ENCODE results near the gene TBC1D2B. TPM values are rescaled to one million over a fixed set of nuclear protein-coding genes. Genes with fewer than 3 reads are reported as not detected.

The TBC1D2B gene
- total and polyA plus RNA-seq, 2 donors from 2014 or later: 8.5 to 41.6 TPM

DNA sequence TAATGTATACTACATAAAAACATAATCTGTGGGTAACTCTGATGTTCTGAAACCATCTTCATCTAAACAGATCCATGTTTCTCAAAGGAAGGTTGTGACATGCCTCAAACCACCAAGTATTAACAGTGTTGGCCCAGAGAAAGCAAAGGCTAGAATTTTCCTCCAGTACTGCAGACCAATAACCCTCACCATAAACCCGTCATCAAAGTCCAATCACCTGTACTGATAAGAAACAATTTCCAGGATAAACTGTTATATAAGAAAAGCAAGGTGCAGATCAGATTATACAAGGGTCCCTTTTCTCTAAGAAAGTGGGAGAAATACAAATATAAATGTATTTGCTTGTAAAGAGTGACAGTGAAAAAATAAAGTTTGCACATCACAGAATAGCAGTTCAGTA lies 32.3 kb downstream of the TBC1D2B start:
- TF ChIP-seq, protein P1, sequence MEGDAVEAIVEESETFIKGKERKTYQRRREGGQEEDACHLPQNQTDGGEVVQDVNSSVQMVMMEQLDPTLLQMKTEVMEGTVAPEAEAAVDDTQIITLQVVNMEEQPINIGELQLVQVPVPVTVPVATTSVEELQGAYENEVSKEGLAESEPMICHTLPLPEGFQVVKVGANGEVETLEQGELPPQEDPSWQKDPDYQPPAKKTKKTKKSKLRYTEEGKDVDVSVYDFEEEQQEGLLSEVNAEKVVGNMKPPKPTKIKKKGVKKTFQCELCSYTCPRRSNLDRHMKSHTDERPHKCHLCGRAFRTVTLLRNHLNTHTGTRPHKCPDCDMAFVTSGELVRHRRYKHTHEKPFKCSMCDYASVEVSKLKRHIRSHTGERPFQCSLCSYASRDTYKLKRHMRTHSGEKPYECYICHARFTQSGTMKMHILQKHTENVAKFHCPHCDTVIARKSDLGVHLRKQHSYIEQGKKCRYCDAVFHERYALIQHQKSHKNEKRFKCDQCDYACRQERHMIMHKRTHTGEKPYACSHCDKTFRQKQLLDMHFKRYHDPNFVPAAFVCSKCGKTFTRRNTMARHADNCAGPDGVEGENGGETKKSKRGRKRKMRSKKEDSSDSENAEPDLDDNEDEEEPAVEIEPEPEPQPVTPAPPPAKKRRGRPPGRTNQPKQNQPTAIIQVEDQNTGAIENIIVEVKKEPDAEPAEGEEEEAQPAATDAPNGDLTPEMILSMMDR (IDR thresholded peaks at IDR 0.05; ENCODE audit: borderline replicate concordance, extremely low read depth, insufficient read depth): no peak
- no peaks in the 10 kb centered on the region for H3K27me3 ChIP-seq (ENCODE audit: control insufficient read depth, insufficient read depth, low read length)
- H3K9ac ChIP-seq (ENCODE audit: low read length in 3 of 3): no peak overlapping the region
- intact Hi-C loops (cut with DNase I): no loop called here
- no peaks in the 10 kb centered on the region for H3K9me3 ChIP-seq (ENCODE audit: control insufficient read depth in 2 of 3, insufficient read depth in 1 of 3, low read length in 3 of 3)
- no peak for DNase-seq
- H3K27ac ChIP-seq (ENCODE audit: low read depth in 2 of 2, low read length in 2 of 2): no peak overlapping the region
- H3K4me1 ChIP-seq (ENCODE audit: control insufficient read depth in 2 of 3, insufficient read depth in 2 of 3, low read depth in 1 of 3, low read length in 3 of 3): peaks cover 8 to 23% (median 12%) of the 10 kb centered on the region in 3 donors
- H3K4me3 ChIP-seq (ENCODE audit: low read length in 3 of 3): no peak overlapping the region
- peaks cover 0 to 4% (median 4%) of the 10 kb centered on the region in 3 donors for H3K36me3 ChIP-seq (ENCODE audit: control insufficient read depth in 2 of 3, insufficient read depth in 3 of 3, low read length in 3 of 3)
- FAIRE-seq: no peak

DNA sequence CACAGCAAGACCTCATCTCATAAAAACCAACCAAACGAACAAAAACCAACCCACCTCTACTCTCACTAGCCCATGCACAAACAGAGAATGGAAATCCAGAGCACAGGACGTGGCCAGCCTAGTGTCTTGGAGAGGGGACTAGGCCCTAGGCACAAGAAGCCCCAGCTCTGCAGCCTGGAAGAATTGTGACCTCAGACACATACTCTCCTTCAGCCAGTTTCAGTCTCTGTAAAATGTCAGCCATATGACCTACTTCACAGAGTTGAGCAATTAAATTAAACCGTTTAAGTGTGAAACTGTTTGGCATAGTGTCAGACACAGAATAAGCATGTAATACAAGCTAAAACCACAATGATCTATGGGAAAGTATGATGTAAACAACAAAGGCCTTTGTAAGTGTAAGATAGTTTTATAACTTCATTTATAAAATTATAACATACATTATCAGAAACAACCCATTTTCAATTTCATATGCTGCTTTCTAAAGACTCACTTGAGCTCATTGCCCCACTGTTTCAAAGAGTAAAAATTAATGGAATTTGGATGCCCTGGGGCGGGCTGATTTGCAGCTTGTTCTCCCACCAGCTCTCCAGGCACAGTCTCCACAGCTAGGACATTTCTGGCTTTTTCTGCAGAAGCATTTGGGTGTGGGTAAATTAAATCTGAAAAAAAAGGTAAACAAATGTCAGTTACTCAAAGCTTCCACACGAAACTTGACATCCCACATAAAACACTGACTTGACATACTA lies 32.9 kb downstream of the TBC1D2B start:
- TF ChIP-seq, protein P1 (IDR thresholded peaks at IDR 0.05; ENCODE audit: borderline replicate concordance, extremely low read depth, insufficient read depth): no peak
- Histone ChIP-seq H3K36me3 (ENCODE audit: control insufficient read depth in 2 of 3, insufficient read depth in 3 of 3, low read length in 3 of 3) (peaks cover 0 to 5% (median 4%) of the 10 kb centered on the region in 3 donors), H3K4me3 (ENCODE audit: low read length in 3 of 3) (no peak overlapping the region), H3K27me3 (ENCODE audit: control insufficient read depth, insufficient read depth, low read length) (no peaks in the 10 kb centered on the region), H3K9ac (ENCODE audit: low read length in 3 of 3) (no peak overlapping the region), H3K4me1 (ENCODE audit: control insufficient read depth in 2 of 3, insufficient read depth in 2 of 3, low read depth in 1 of 3, low read length in 3 of 3) (peaks cover 4 to 19% (median 6%) of the 10 kb centered on the region in 3 donors), H3K27ac (ENCODE audit: low read depth in 2 of 2, low read length in 2 of 2) (no peak overlapping the region), H3K9me3 (ENCODE audit: control insufficient read depth in 2 of 3, insufficient read depth in 1 of 3, low read length in 3 of 3) (no peaks in the 10 kb centered on the region)
- FAIRE-seq (no peak), DNase-seq (no peak)
- intact Hi-C loops (cut with DNase I): no loop called here

DNA sequence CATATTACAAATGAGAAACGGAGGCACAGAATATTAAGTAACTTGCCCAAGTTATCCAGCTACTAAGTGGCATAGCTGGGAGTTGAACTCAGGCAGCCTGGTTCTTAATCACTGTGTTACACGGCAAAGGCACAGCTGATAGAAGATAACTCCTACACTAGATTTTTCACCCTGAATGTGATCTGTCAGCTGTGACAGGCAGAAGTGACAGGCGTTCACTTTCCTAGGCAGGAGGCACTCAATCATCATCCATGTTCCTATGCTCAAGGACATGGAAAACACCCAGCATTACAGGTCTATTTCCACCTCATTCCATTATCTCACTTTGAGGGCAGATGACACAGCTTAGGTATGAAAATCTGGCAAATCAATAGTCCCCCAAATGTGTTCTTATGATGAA lies 35.6 kb downstream of the TBC1D2B start:
- TF ChIP-seq, protein P1 (IDR thresholded peaks at IDR 0.05; ENCODE audit: borderline replicate concordance, extremely low read depth, insufficient read depth): no peak
- H3K4me1 ChIP-seq (ENCODE audit: control insufficient read depth in 2 of 3, insufficient read depth in 2 of 3, low read depth in 1 of 3, low read length in 3 of 3): peaks cover 0 to 11% (median 0%) of the 10 kb centered on the region in 3 donors
- intact Hi-C loops (cut with DNase I): no loop called here
- H3K9me3 ChIP-seq (ENCODE audit: control insufficient read depth in 2 of 3, insufficient read depth in 1 of 3, low read length in 3 of 3): no peaks in the 10 kb centered on the region
- FAIRE-seq (no peak), DNase-seq (no peak)
- H3K4me3 ChIP-seq (ENCODE audit: low read length in 3 of 3): no peak overlapping the region
- H3K27me3 ChIP-seq (ENCODE audit: control insufficient read depth, insufficient read depth, low read length): no peaks in the 10 kb centered on the region
- no peak overlapping the region for H3K9ac ChIP-seq (ENCODE audit: low read length in 3 of 3)
- no peak overlapping the region for H3K27ac ChIP-seq (ENCODE audit: low read depth in 2 of 2, low read length in 2 of 2)
- H3K36me3 ChIP-seq (ENCODE audit: control insufficient read depth in 2 of 3, insufficient read depth in 3 of 3, low read length in 3 of 3): peaks cover 0 to 4% (median 4%) of the 10 kb centered on the region in 3 donors
